ENCODE data around the gene AUP1.
A peak's percentile ranks its signal among the peaks of the same experiment; 100 is the strongest.

Gene AUP1

GRCh38 chr2:74513605-74514367, 15.7 kb downstream of the AUP1 start:
- no peak for DNase-seq (ENCODE audit: low spot score)

- DNase-seq (ENCODE audit: low spot score), result no peak
Observed at GRCh38 chr2:74512744-74513604, 16.5 kb downstream of the AUP1 start.

GRCh38 chr2:74511104-74511989, 18.2 kb downstream of the AUP1 start:
- no peak for DNase-seq (ENCODE audit: low spot score)

GRCh38 chr2:74510272-74510671, 19.2 kb downstream of the AUP1 start:
- DNase-seq (ENCODE audit: low spot score), result no peak

GRCh38 chr2:74507926-74508520, 21.5 kb downstream of the AUP1 start:
- peak; percentile 59 for DNase-seq (ENCODE audit: low spot score)

- DNase-seq (ENCODE audit: low spot score), result peak; percentile 99
Observed at GRCh38 chr2:74507145-74507925, 22.2 kb downstream of the AUP1 start, which contains the start of gene PCGF1. Gene PCGF1, minus strand, starts transcription at chr2:74507695. Its CDS starts 27 bp downstream, at chr2:74507668.

- no peak for DNase-seq (ENCODE audit: low spot score)
Observed at GRCh38 chr2:74505448-74506246, 23.9 kb downstream of the AUP1 start.

GRCh38 chr2:74504591-74504990, 24.9 kb downstream of the AUP1 start:
- no peak for DNase-seq (ENCODE audit: low spot score)

GRCh38 chr2:74503506-74504475, 25.7 kb downstream of the AUP1 start:
- no peak for DNase-seq (ENCODE audit: low spot score)

GRCh38 chr2:74502720-74503505, 26.6 kb downstream of the AUP1 start:
- DNase-seq (ENCODE audit: low spot score), result no peak

GRCh38 chr2:74502147-74502719, 27.3 kb downstream of the AUP1 start:
- no peak for DNase-seq (ENCODE audit: low spot score)

GRCh38 chr2:74501335-74502071, 28.0 kb downstream of the AUP1 start:
- DNase-seq (ENCODE audit: low spot score), result no peak

- no peak for DNase-seq (ENCODE audit: low spot score)
Observed at GRCh38 chr2:74500578-74500946, 28.9 kb downstream of the AUP1 start.

GRCh38 chr2:74499940-74500577, 29.4 kb downstream of the AUP1 start:
- no peak for DNase-seq (ENCODE audit: low spot score)

GRCh38 chr2:74499267-74499939, 30.1 kb downstream of the AUP1 start, which contains the start of gene LBX2:
Gene LBX2, minus strand, starts transcription at chr2:74499603. Its CDS starts 66 bp downstream, at chr2:74499537.
- no peak for DNase-seq (ENCODE audit: low spot score)
